GDM1 (cell line): ENCODE results near the gene PAK6.

Source experiments
- DNase-seq: peaks from one replicate; lab custom pipeline; 2025; lab: John Stamatoyannopoulos, UW

PAK6 gene

GRCh38 chr15:40255033-40255432 is 16.2 kb downstream of the PAK6 start:
- no peak for DNase-seq

DNA sequence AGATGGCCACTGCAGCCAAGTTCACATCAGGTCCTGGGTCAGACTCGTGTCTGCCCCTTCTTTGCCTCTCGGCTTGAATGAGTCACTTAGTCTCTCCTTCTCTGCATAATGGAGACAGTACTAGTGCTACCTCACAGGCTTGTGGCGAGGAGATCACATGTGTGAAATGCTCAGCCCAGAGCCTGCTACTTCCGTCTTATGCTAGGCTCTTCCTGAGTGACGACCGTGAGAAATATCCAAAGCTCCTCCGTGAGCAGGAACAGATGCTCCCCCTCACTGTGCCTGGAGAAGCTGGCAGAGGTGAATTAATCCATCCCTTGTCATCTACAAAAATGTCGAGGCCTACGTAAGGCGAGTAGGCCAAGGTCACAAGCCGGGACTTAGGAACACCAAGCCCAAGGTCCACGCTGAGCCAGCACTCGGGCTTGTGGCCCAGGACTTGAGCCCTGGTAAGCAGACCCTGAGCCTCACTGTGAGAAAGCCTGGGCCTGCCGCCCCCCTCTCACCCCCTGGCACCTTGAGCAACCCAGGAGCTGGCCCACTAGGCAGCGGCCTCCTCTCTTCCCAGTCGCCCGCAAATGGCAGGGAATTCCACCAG is 17.9 kb downstream of the PAK6 start:
- DNase-seq, result no peak

DNA sequence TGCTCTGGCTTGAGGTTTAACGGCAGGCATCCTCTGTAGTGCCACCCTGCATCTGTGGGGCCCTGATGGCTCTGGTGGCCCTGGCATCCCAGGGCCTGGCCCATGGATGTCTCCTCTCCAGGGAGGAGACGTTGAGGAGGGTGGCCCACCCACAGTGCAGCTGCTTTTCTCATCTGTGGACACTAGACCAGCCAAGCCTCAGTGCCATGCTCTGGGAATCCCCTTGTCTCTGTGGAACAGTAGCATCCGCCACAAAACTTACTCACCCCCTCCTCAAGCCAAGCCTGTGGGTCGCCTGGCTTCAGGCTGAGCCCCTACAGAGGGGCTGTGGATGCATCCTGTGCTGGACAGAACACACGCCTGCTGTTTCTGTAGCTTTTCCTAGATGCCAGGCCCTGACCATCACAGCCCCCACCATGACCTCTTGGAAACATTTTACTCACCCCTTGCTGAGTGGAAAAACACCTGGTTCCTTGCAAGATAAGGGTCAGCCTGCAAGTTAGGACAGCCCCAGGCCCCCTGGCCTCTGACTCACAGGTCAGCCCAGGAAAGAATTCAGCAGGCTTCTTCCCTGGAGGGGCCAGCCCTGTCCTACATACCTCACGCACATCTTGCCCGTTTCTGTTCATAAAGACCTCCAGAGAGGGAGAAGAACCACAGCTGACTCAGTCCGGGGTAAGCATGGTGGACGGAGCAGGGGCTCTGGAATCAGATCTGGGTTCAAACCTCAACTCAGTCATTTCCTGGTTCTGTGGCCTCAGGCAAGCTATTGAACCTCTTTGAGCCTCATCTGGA is 19.0 kb downstream of the PAK6 start:
- no peak for DNase-seq

DNA sequence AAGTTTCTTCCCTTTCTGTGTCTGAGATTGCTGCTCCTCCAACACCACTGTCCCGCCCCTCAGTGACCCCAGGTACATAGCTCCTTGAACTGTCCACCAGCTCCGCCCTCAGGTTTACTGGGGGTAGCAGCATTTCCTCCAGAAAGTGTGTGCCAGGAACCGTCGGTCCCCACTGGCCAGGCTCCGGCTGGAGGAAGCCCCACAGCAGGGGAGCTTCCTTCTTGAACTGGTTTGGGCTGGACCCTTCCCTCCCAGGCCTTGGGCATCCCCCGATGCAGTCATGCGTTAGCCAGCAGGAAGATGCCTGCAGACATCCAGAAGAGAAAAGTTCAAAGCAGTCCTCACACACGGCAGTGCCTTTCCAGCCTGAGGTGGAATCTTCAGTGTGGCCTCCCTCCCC is 19.7 kb downstream of the PAK6 start:
- DNase-seq, result no peak

- no peak for DNase-seq
Observed at GRCh38 chr15:40259021-40259420, 20.2 kb downstream of the PAK6 start.

DNA sequence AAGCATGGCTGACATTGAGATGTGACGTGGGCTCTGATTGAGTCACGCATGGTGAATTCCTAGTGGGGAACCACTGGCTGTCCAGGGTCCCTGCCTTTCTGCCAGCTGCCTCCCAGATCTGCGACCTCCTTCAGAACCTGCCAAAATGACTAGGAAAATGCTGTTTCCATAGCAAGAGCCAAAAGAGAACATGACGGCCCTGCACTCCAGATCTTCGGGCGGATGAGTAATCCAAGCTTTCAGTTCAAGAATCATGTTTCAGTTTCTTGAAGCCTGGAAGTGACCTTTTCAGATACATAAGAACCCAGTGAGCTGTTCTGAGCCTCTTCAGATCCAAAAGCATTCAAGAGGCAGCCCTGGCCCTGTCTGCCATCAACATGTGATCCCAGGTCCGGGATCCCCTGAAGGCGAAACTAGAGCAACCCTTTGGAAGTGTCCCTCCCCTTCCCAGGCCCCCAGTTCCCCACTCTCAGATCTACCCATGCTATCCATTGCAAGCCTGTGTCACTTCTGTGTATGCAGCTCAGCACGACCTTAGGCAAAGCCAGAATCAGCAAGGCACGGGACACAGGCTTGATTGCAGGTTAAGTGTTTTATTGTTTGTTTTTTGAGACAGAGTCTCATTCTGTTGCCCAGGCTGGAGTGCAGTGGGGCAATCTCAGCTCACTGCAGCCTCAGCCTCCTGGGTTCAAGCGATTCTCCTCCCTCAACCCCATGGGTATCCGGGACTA is 24.3 kb downstream of the PAK6 start:
- DNase-seq, result no peak

DNA sequence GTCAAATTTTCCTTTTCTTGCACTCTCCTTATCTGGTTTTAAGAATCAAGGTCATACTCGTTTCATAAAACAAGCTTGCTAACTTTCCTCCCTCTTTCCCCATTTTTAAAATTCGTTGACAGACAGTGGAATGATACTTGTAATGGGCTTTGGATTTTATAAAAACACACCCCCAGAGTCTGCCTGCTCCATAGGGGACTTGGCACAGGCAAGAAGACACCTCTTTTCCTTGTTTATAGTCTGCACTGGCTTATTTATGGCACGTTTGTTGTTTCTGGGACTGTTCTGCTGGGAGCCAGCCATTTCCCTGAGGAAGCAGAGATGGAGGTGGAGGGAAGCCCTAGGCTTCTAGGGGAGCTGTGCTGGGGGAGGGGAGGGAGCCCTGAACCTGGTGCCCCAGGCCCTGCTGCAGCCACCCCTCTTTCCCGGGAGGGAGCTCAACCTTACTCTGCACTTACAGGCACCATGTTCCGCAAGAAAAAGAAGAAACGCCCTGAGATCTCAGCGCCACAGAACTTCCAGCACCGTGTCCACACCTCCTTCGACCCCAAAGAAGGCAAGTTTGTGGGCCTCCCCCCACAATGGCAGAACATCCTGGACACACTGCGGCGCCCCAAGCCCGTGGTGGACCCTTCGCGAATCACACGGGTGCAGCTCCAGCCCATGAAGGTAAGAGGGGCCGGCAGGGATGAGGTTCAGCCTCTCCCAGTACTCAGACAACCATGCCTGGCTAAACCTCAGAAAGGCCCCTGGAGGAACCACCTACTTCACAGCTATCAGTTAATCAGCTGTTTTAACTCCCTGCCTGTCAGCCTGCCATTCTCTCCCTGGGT is 25.7 kb downstream of the PAK6 start:
- DNase-seq, result no peak

- no peak for DNase-seq
Observed at GRCh38 chr15:40265355-40265754, 26.5 kb downstream of the PAK6 start.

DNA sequence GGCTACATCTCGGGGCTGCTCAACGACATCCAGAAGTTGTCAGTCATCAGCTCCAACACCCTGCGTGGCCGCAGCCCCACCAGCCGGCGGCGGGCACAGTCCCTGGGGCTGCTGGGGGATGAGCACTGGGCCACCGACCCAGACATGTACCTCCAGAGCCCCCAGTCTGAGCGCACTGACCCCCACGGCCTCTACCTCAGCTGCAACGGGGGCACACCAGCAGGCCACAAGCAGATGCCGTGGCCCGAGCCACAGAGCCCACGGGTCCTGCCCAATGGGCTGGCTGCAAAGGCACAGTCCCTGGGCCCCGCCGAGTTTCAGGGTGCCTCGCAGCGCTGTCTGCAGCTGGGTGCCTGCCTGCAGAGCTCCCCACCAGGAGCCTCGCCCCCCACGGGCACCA is 27.0 kb downstream of the PAK6 start:
- no peak for DNase-seq

DNA sequence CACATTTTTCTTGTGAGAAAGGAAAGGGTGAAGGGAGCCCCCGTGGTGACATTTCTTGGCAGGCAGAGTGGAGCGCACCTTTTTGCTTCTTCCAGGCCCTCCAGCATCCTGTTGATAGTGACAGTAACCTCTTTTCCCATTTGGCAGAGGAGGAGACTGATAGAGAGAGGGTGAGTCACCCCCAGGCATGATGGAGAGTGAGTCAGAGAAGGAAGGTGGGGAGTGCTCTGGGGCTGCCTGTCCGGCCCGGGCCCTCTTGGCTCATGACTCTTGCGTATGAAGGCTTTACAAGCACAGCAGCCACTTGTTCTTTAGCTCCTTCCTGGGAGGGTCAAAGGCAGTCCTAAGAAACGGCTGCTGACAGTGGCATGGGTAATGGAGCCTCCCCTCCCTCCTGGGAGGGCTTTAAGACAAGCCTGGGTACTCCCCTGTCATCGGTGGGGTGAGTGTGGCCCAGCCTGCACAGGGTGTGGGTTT is 28.0 kb downstream of the PAK6 start:
- DNase-seq, result no peak

DNA sequence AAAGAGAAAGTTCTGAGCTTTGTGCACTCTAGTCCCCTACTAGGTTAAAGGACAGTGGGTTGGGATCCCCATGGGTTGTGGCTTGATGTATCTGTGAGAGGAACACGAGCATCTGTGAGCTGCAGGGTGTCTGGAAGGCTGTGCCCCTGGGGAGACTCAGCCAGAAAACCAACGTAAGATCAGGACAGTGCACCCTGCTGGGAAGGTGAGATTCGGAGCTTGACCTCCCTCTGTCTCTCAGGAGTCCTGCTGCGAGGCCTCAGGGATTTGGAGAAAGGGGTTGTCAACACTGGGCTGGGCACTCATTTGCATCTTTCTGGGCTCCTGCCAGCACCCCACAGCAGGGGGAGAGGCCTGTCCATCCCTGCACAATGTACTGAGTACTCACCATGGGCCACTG is 28.8 kb downstream of the PAK6 start:
- DNase-seq, result no peak

DNA sequence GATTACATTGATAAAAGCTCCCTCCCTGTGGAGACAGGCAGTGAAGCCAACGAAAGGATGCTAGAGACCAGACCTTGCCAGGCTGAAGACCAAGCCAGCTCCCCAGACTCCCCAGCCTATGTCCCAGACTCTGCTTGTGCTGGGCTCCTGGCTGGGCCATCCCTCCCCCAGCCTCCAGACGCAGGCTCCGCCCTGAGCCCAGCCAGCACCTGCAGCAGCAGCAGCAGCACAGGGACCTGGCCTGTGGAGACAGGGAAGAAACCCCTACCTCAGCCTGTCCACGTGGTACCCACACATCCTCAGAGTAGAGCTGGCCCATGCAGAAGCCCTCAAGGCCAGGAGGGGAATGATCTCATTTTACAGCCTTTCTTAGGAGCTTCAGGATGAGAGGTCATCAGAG is 30.7 kb downstream of the PAK6 start:
- DNase-seq, result no peak

GRCh38 chr15:40270246-40270995 is 31.6 kb downstream of the PAK6 start:
- DNase-seq, result no peak

DNA sequence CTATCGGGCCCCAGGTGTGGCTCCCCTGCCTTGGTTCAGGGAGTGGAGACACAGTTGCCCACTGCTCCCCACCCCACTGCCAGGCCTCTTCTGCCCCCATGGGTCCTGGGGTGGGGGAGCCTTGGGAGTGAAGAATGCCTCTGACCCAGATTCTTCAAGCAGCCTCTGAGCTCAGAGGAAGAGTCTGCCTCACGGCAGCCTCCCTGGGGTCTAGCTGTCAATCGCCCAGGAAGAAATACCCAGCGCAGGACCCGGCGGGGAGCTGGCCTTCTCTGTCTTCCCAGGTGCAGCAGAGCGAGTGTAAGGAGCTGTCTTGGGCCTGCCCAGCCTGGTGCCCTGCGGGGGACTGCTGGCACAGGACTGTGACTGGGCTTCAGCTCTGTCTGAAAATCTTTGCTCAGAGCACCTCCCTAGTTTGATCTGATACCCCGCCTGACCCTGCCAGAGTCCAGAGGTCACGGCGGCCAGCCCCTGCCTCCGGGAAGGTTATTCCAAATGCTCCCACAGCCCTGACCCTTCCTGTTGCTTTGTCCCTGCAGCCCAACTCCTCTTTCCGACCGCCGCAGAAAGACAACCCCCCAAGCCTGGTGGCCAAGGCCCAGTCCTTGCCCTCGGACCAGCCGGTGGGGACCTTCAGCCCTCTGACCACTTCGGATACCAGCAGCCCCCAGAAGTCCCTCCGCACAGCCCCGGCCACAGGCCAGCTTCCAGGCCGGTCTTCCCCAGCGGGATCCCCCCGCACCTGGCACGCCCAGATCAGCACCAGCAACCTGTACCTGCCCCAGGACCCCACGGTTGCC is 33.0 kb downstream of the PAK6 start:
- no peak for DNase-seq

- DNase-seq, result no peak
Observed at GRCh38 chr15:40272485-40273056, 33.7 kb downstream of the PAK6 start.

DNA sequence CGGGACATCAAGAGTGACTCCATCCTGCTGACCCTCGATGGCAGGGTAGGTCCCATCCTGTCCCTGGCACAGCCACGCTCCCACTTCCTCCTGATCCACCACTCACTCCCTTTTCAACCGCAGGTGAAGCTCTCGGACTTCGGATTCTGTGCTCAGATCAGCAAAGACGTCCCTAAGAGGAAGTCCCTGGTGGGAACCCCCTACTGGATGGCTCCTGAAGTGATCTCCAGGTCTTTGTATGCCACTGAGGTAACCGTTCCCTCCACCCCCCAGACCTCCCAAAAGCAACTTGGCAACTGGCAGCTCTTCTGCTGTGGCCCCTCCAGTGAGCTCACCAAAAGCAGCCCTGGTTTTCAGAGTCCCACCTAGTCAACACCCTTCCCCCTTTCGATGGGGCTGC is 34.6 kb downstream of the PAK6 start:
- no peak for DNase-seq

DNA sequence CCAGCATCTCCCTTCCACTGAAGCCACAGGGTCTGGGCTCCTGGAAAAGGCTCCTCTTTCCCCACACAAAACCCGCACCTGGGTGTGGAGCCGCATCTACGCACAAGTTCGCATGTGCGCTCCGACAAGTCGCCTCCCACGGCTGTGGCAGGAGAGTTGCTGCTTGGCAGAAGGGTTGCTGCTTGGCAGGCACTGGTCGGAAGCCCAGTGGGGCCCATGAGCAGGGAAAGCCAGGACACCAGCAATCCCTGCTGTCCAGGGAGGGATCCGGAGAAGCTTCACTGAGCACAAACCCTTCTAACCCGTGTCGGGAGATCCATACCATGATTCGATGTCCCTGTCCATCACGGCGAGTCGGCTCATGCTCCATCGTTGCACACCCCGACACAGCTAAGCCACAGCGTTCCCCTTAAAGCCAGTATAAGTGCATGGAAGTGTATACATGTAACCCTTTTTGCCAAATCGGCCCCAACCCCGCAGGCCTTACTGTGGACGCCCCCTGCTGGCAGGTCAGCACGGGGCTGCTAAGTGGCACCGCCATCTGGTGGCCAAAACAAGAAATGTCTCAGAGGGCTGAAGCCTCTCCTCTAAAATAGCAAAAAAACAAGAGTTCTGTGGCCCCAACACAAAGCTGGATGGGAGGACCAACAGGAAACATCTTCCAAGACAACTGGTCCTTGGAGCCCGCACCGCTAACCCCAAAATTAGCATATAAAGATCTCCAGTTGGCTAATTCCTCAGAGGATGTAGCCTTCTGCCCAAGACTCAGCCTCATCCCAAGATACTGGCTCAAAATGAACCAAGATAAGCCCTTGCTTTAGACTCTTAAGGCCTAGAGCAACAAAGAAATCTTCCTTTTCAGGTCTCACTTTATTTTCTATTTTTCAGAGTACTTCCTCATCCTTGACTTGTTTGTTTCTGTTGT is 35.7 kb downstream of the PAK6 start:
- DNase-seq, result peak; percentile 75

DNA sequence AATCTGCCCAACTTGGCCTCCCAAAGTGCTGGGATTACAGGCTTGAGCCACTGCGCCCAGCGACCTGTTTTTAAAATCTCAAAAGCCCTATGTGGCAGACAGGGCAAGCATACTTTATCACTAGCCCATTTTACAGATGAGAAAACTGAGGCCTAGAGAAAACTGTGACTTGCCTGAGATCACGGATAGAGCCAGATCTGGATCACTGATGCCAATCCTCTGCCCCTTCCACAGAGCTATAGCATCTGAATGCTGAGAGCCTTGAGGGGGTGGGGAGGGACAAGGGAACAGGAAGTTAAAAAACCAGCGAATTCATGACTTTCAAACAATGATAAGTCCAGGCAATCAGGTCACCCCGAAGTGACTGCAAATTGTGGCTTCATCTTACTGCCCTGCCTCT is 36.7 kb downstream of the PAK6 start:
- DNase-seq, result no peak

DNA sequence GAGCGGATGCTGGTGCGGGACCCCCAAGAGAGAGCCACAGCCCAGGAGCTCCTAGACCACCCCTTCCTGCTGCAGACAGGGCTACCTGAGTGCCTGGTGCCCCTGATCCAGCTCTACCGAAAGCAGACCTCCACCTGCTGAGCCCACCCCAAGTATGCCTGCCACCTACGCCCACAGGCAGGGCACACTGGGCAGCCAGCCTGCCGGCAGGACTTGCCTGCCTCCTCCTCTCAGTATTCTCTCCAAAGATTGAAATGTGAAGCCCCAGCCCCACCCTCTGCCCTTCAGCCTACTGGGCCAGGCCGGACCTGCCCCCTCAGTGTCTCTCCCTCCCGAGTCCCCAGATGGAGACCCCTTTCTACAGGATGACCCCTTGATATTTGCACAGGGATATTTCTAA is 37.1 kb downstream of the PAK6 start:
- DNase-seq, result no peak
